GM18517 (cell line): ENCODE data around the gene RAD23A.

ENCODE experiments used
- ATAC-seq: cut with Tn5 transposase; IDR thresholded peaks from one replicate; pipeline ENCODE4 v1.9.1; 2021; ENCODE audit warnings: mild to moderate bottlenecking, moderate library complexity; ENCODE audit not compliant: unreplicated experiment

Gene RAD23A

GRCh38 chr19:13002166-13002898 lies 56.7 kb downstream of the RAD23A start:
- ATAC-seq, result no peak

GRCh38 chr19:13003081-13003480 lies 57.4 kb downstream of the RAD23A start:
- ATAC-seq, result no peak
